GM18868 (cell line): ENCODE results near the gene ARHGAP18.

Experiments used
- ATAC-seq: cut with Tn5 transposase; IDR thresholded peaks from one replicate; pipeline ENCODE4 v1.9.1; 2021; ENCODE audit warnings: mild to moderate bottlenecking, moderate library complexity; ENCODE audit not compliant: unreplicated experiment

Gene ARHGAP18

GRCh38 chr6:129695373-129696027, 14.5 kb downstream of the ARHGAP18 start:
- peak; percentile 78 for ATAC-seq

GRCh38 chr6:129694036-129694435, 15.9 kb downstream of the ARHGAP18 start:
- ATAC-seq, result no peak

- no peak for ATAC-seq
Measured at GRCh38 chr6:129692467-129692866, 17.5 kb downstream of the ARHGAP18 start.

- ATAC-seq, result no peak
Measured at GRCh38 chr6:129691709-129692108, 18.3 kb downstream of the ARHGAP18 start.

GRCh38 chr6:129691043-129691640, 18.8 kb downstream of the ARHGAP18 start:
- no peak for ATAC-seq

- ATAC-seq, result peak; percentile 70
Measured at GRCh38 chr6:129686941-129687627, 22.9 kb downstream of the ARHGAP18 start.

- no peak for ATAC-seq
Measured at GRCh38 chr6:129685662-129686031, 24.3 kb downstream of the ARHGAP18 start.

GRCh38 chr6:129684903-129685661, 24.9 kb downstream of the ARHGAP18 start:
- no peak for ATAC-seq

- ATAC-seq, result no peak
Measured at GRCh38 chr6:129684323-129684884, 25.6 kb downstream of the ARHGAP18 start.

- peak; percentile 93 for ATAC-seq
Measured at GRCh38 chr6:129683601-129684322, 26.2 kb downstream of the ARHGAP18 start.

GRCh38 chr6:129681913-129682205, 28.1 kb downstream of the ARHGAP18 start:
- ATAC-seq, result no peak

GRCh38 chr6:129680633-129681032, 29.3 kb downstream of the ARHGAP18 start:
- no peak for ATAC-seq

- no peak for ATAC-seq
Measured at GRCh38 chr6:129679758-129680157, 30.2 kb downstream of the ARHGAP18 start.

GRCh38 chr6:129679275-129679674, 30.7 kb downstream of the ARHGAP18 start:
- ATAC-seq, result no peak

- ATAC-seq, result no peak
Measured at GRCh38 chr6:129678463-129678862, 31.5 kb downstream of the ARHGAP18 start.

- no peak for ATAC-seq
Measured at GRCh38 chr6:129677620-129678325, 32.2 kb downstream of the ARHGAP18 start.

- no peak for ATAC-seq
Measured at GRCh38 chr6:129675669-129676472, 34.1 kb downstream of the ARHGAP18 start.

GRCh38 chr6:129673748-129674147, 36.2 kb downstream of the ARHGAP18 start:
- no peak for ATAC-seq
